GM19468 (cell line): ENCODE data around the gene LYZ.
A peak's percentile ranks its signal among the peaks of the same experiment; 100 is the strongest.

Source experiments
- ATAC-seq: cut with Tn5 transposase; IDR thresholded peaks from one replicate; pipeline ENCODE4 v1.9.1; 2021; ENCODE audit warnings: mild to moderate bottlenecking, moderate library complexity, moderate number of reproducible peaks; ENCODE audit not compliant: unreplicated experiment; ENCODE audit errors: extremely low read depth

LYZ gene

DNA sequence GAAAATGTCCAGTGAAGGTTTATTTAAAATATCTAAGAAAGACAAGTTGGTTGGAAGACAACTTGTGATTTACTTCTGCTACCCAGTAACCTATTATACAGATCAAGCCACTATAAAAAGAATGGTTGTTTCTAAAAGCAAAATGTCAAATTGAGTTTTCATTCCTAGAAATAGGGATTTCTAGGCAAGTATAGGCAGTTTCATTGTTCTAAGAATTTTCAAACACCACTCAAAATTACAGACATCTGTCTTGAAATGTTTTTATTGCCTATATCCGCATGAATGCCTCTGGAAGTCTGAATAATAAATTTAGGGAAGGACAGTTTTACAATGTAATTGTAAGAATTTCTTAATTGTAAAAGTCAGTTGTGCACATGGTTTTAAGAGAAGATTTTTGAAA lies 20.0 kb downstream of the LYZ start:
- no peak for ATAC-seq

DNA sequence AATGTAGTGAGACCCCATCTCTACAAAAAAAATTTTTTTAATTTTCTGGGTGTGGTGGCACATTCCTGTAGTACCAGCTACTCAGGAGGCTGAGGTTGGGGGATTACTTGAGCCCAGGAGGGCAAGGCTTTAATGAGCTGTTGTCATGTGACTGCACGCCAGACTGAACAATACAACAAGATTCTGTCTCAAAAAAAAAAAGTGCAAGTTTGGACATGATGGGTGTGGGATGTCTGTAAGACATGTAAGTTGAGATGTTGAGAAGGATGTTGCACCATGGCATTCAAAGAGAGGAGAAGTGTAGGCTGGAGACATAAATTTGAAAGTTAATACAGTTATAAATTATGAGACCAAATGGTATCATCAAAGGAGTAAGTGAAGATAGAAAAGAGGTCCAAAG lies 34.9 kb downstream of the LYZ start:
- ATAC-seq, result no peak

DNA sequence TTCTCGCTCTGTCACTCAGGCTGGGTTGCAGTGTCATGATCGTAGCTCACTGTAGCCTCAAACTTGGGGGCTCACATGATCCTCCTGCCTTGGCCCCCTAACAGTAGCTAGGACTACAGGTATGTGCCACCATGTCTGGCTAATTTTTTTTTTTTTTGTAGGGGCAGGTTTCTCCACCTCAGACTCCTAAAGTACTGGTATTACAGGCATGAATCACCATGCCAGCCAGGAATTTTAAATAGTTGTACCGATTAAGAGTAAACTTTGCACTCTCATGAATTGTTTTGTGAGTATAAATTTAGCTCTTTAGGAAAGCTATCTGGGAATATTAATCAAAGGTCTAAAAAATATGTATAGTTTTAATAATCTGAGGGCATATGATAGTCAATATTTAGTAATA lies 36.9 kb downstream of the LYZ start:
- no peak for ATAC-seq

DNA sequence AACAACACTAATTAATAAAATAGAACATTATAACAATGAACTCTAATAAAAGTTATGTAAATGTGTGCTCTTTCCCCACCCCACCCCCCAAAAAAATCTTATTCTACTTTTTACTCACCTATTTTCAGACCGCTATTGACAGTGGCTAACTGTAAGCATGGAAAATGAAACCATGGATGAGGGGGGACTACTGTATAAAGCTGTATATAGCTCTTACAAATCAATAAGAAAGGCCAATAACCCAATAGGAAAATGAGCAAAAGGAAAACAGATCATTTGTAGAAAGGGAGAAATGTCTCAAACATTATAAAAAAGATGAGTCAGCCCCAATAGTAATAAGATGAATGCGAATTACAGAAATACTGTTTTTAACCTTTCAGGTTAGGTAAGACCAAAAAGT lies 38.7 kb downstream of the LYZ start:
- no peak for ATAC-seq

DNA sequence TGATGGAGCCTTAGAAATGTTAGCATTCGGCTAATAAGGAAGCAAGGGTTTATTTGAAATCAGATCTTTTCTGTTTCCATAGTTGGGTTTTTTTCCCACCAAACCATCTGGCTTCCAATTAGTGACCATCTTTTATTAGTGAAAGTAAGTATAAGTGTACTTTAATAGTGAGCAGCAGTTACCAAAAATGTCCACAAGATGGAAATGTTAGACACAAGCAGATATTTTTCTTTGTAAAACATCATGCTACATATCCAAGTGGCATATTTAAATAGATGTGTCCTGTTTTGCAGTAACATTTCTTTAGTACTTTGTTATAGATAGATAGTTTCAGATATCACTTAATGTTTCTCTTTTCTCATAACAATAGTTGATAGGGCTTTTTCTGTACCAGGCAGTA lies 40.2 kb downstream of the LYZ start:
- no peak for ATAC-seq

DNA sequence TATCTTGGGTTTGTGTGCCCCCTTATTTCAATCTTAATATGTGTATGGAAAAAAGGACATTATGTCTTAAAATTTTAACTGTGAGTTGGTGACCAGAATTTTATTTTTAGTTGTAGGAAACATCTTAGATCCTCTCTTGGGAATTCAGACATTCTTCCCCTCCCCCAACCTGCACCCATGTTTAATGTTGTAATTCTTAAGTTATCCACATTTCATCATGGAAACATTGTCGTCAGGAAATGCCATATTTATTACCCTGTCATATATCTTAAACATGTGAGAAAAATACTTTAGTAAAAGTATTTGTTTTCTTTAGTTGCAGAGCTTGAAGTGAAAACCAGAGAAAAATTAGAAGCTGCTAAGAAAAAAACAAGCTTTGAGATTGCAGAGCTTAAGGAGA lies 41.6 kb downstream of the LYZ start:
- no peak for ATAC-seq

DNA sequence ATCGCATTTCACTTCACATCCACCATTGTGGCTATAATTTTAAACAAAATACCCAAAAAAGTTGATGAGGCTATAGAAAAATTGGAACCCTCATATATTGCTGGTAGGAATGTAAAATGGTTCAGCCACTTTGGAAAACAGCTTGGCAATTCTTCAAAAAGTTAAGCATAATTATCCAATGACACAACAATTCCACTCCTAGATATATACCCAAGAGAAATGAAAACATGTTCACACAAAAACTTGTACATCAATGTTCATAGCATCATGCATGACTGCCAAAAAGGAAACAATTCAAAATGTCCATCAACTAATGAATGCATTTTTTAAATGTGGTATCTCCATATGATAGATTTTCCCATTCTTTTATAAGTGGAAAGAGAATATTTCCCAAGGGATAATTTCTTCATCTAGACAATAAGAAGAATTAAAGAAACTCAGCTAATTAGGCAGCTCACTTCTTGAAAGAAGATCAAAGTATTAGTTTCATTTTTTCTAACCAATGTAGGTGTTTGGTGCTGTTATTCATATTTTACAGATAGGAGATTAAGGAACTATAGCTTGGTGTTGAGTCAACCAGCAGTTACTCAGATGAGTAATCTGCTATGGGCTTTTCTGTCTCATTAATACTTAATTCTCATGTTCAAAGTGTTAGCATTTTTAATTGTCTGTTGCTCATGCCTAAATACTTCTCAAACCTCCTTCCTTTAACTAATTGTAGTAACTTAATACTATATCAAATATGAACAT lies 44.2 kb downstream of the LYZ start:
- ATAC-seq, result peak; percentile 50

DNA sequence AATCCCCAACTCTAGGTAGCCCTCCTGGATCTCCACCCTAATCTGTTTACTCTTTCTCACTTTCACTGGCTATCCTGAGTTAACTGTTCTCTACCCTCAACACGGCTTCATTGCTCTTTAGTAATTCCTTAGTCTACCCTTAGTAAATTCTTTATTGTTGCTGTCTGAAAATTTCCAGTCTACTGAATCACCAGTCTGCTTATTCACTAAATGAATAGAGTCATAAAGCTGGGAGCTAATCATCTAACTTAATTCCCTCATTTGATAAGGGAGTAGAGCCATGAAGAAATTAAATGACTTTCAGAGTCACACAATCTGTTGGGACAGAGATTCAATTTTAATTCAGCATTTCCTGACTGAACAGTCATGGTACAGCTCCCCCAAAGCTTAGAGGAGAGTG lies 47.9 kb downstream of the LYZ start:
- ATAC-seq, result no peak

DNA sequence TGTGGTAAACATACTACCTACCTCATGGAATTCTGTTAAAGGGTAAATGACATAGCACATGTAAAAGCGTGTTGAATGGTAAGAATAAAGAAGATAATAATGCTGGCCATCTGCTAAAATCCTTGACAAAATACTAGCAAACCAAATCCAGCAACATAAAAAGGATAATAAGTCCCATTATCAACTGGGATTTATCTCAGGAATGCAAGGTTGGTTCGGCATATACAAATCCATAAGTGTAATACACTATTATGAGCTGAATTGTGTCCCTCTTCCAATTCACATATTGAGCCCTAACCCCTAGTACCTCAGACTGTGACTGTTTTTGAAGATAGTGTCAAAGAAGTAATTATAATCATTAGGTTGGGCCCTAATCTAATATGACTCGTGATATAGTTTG lies 48.8 kb downstream of the LYZ start:
- ATAC-seq, result no peak

DNA sequence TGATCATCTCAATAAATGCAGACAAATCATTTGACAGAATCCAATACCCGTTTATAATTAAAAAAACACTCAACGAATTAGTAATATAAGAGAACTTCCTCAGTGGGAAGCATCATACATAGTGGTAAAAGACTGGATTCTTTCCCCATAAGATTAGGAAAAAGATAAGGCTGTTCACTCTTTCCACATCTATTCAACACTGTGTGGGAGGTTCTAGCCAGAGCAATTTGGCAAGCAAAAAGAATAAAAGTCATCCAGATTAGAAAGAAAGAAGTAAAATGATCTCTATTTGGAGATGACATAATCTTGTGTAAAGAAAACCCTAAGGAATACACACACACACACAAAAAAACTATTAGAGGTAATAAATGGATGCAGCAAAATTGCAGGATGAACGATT lies 49.8 kb downstream of the LYZ start:
- no peak for ATAC-seq

DNA sequence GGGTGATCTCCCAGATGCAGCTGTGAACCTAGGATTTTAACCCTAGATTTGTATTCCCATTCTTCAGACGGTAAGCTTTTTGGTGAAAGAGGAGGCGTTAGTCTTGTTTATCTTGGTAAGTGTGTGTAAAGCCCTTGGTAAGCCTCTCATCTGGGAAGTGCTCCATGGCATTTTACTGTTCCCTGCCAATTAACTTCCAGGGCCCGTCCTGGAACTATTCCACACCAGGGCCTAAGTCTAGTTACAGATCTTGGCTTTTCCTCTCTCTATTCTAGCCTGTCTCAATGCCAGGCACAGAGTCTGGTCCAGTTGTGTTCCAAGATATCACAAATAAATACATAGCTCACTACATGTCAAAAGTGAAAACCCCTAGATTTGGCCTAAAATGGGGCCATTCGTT lies 53.8 kb downstream of the LYZ start:
- no peak for ATAC-seq
